Epithelial cell of esophagus (primary cell): ENCODE measurements around the gene STARD7.

Experiments
- DNase-seq: peaks from one replicate; pipeline ENCODE4 v3.0.0; 2010; ENCODE audit warnings: low read depth
- H3K4me3 ChIP-seq: 2 replicates; pipeline ENCODE4 v1.5.1; 2011; ENCODE audit warnings: mild to moderate bottlenecking, low read length, control low read depth
- CTCF ChIP-seq: IDR thresholded peaks from 2 replicates; pipeline ENCODE4 v1.5.1; 2011; ENCODE audit warnings: low read depth, mild to moderate bottlenecking, low read length, control low read depth, inconsistent platforms; ENCODE audit not compliant: insufficient read depth; ENCODE audit errors: missing control alignments

The STARD7 gene

GRCh38 chr2:96197546-96198255 is 10.9 kb downstream of the STARD7 start:
- H3K4me3 ChIP-seq, result no peak overlapping the region
- no peak for DNase-seq
- TF ChIP-seq CTCF, result no peak

GRCh38 chr2:96195410-96196066 is 13.1 kb downstream of the STARD7 start:
- no peak overlapping the region for H3K4me3 ChIP-seq
- DNase-seq, result no peak
- TF ChIP-seq CTCF, result no peak

- H3K4me3 ChIP-seq, result no peak overlapping the region
Measured at GRCh38 chr2:96191937-96192670, 16.5 kb downstream of the STARD7 start.

GRCh38 chr2:96188821-96189526 is 19.7 kb downstream of the STARD7 start:
- no peak for TF ChIP-seq CTCF
- DNase-seq, result no peak
- no peak overlapping the region for H3K4me3 ChIP-seq

More at GRCh38 chr2:96191937-96192670, 16.5 kb downstream of the STARD7 start:
- no peak for DNase-seq
- TF ChIP-seq CTCF, result no peak

- no peak for TF ChIP-seq CTCF
- DNase-seq, result no peak
- H3K4me3 ChIP-seq, result no peak overlapping the region
Measured at GRCh38 chr2:96186562-96186961, 22.1 kb downstream of the STARD7 start.

- no peak for TF ChIP-seq CTCF
- no peak overlapping the region for H3K4me3 ChIP-seq
- DNase-seq, result no peak
Measured at GRCh38 chr2:96185516-96185915, 23.1 kb downstream of the STARD7 start.
